ENCODE data around the gene NR2E1.

The NR2E1 gene

GRCh38 chr6:108171291-108171917 lies 5.6 kb downstream of the NR2E1 start:
- DNase-seq (ENCODE audit: low spot score), result no peak

- no peak for DNase-seq (ENCODE audit: low spot score)
Measured at GRCh38 chr6:108171918-108172516, 6.2 kb downstream of the NR2E1 start.

GRCh38 chr6:108174371-108175175 lies 8.8 kb downstream of the NR2E1 start:
- DNase-seq (ENCODE audit: low spot score), result peak; percentile 83

GRCh38 chr6:108175176-108175591 lies 9.4 kb downstream of the NR2E1 start:
- DNase-seq (ENCODE audit: low spot score), result no peak

GRCh38 chr6:108175592-108176279 lies 9.9 kb downstream of the NR2E1 start:
- DNase-seq (ENCODE audit: low spot score), result peak; percentile 68

- DNase-seq (ENCODE audit: low spot score), result no peak
Measured at GRCh38 chr6:108176281-108177089, 10.7 kb downstream of the NR2E1 start.

DNA sequence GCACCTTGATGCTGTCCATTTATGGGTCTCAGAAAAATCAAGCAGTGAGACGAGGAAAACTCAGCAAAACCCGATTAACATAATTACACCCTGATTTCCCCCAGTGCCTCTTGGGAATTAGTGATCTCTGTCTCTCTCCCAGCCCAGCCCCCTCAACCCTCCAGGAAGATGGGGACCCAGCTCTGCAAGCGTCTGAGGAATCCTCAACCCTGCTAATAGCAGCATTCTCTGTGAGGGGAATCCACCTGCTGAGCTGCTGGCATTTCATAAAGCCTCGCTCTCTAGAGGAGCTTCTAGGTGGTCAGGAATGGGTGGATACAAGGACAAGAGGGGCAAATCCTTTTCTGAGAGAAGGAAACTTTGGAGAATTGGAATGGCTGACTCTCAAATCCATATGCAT lies 13.9 kb downstream of the NR2E1 start:
- DNase-seq (ENCODE audit: low spot score), result no peak

- DNase-seq (ENCODE audit: low spot score), result no peak
Measured at GRCh38 chr6:108180266-108180665, 14.4 kb downstream of the NR2E1 start.

DNA sequence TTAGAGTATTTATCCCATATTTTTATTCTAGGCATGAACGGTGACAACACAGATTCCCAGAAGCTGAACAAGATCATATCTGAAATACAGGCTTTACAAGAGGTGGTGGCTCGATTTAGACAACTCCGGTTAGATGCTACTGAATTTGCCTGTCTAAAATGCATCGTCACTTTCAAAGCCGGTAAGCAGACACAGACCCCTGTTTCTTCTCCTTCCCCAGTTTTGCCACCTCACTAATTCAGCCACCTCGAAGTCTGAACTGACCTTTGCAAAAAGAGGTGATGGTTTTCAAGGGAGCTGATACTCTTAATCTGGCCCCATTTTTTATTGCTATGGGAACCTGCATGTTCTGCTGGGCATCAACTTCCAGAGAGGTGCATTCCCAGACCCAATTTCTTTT lies 15.0 kb downstream of the NR2E1 start:
- no peak for DNase-seq (ENCODE audit: low spot score)

DNA sequence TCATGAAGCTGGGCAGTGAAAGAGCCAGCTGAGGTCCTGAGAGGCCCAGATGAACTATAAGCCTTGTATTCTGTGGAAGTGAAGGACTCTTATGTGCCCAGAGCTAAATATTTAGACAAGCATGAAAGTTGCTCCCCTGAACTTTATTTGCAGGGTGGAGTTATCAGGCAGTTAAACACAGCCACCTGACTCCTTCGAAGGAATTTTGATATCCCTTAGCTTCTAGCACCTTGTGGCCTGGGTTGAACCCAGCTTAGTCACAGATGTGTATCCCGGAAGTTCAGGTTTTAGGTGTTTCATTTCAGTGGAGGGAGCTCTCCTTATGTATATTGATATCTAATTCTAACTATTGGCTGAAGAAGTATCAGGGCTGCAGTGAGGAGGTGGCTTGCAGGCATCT lies 20.4 kb downstream of the NR2E1 start:
- no peak for DNase-seq (ENCODE audit: low spot score)

- DNase-seq (ENCODE audit: low spot score), result no peak
Measured at GRCh38 chr6:108187519-108187918, 21.7 kb downstream of the NR2E1 start.

GRCh38 chr6:108193131-108193530 lies 27.3 kb downstream of the NR2E1 start:
- DNase-seq (ENCODE audit: low spot score), result no peak

GRCh38 chr6:108193835-108194234 lies 28.0 kb downstream of the NR2E1 start:
- no peak for DNase-seq (ENCODE audit: low spot score)

DNA sequence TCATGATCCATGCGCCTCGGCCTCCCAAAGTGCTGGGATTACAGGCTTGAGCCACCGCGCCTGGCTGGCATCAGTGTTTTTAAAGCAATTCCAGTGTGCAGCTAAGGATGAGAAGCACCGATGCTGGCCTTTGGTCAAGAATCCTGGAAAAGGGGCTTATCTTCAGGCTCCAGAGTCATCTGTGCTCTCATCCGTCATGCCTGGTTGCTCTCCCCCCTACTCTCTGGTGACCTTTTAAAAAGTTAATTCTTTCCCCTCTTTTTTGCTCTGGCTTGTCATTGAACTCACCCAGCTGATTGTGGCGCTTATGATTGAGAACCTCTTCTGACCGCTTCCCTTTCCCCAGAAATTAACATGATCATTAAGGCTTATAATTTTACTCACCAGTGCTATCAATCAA lies 28.7 kb downstream of the NR2E1 start:
- no peak for DNase-seq (ENCODE audit: low spot score)

GRCh38 chr6:108195209-108195608 lies 29.4 kb downstream of the NR2E1 start:
- DNase-seq (ENCODE audit: low spot score), result no peak

GRCh38 chr6:108198761-108199498 lies 33.1 kb downstream of the NR2E1 start:
- DNase-seq (ENCODE audit: low spot score), result no peak

DNA sequence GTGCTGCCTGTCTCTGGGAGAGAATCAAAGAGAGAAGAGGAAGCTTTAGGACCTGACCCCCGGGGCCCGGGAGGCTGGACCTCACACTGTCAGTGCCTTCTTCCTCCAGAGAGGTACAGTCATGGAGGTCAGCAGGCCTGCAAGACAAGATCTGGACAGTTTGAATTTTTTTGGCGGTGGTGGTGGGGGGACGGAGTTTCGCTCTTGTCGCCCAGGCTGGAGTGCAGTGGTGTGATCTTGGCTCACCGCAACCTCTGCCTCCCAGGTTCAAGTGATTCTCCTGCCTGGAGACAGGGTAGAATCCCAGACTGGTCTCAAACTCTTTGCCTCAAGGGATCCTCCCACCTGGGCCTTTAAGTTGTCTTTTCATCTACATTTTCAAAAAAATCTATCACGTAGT lies 34.4 kb downstream of the NR2E1 start:
- no peak for DNase-seq (ENCODE audit: low spot score)

DNA sequence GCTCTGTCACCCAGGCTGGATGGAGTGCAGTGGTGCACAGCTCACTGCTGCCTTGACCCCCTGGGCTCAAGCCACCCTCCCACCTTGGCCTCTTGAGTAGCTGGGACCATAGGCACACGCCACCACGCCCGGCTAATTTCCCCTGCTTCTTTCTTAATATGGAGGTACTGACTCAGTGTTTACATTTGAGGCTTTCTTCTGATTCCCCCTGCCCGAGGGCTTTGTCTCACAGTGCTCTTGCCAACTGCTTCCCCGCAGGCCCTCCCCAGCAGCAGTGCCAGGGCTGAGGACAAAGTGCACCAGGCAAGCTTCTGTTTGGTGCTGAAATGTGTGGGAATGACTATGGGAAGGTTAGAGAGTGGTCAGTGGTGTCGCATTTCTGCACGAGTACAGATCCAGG lies 34.8 kb downstream of the NR2E1 start:
- no peak for DNase-seq (ENCODE audit: low spot score)

DNA sequence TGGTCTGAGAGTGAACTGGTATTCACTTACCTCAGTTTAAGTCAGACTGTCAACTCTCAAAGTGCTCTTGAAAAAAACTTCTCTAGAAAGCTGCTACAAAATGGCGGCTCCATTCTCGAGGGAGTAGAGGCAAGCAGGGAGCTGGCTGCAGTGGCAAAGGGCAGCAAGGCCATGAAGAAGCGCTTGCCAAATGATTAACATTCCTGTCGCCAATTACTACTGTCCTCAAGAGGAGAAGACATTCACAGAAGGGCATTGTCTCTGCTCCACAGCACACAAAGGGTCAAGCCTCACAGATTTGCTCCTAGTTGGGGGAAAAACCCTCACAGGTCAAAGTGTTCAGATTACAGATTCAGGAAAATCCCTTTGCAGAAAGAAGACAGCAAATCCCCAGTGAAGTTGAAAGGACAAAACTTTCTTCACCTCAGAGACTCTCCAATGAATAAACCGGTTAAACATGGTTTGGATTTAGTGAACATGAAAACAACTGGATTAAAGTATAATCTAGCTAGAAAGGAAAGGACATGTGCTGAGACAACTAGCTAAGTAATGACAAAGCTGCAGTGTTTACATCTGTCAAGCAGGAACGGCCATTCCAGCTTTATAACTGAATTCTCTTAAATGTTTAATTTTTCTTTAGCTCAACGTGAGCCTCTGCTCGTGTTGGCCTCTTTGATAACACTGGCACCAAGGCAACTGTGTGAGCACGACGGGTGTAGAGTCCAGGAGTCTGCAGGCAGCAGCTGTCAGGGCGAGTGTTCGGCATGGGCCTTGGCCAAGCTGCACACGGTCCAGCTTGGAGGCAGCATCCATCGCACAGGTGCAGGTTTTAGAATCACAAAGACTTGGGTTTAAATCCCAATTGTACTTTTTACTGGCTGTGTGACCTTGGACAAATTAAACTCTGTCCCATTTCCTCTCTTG lies 37.6 kb downstream of the NR2E1 start:
- no peak for DNase-seq (ENCODE audit: low spot score)

DNA sequence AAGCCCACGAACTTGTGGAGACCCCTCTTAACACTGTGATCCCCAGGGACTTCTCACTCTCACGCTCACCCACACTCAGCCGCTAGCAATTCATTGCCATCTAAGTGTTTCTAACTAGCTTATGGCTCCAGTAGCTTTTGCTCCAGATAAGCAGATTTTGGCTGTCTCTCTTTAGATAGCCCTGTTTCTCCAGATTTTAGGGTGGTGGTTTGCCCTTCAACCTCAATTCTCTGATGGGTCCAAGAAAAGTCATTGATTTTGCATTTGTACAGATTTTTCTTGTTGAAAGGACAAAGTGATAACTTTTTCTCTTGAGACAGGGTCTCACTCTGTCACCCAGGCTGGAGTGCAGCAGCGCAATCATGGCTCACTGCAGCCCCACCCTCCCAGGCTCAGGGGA lies 41.2 kb downstream of the NR2E1 start:
- DNase-seq (ENCODE audit: low spot score), result no peak
